Fibroblast of peridontal ligament (primary cell): Measurements from ENCODE around the gene MYO5A.
A peak's percentile ranks its signal among the peaks of the same experiment; 100 is the strongest.
"Not testable (repeated sequence)": the region's sequence is repeated elsewhere in the genome, so short reads cannot be mapped to it uniquely, and the experiment has no call there.

Source experiments
- DNase-seq: peaks from one replicate; pipeline ENCODE4 v3.0.0-alpha.2; 2010; ENCODE audit errors: extremely low read depth

MYO5A gene

GRCh38 chr15:52463638-52464037 is 65.0 kb downstream of the MYO5A start:
- DNase-seq: peak; percentile 31

DNA sequence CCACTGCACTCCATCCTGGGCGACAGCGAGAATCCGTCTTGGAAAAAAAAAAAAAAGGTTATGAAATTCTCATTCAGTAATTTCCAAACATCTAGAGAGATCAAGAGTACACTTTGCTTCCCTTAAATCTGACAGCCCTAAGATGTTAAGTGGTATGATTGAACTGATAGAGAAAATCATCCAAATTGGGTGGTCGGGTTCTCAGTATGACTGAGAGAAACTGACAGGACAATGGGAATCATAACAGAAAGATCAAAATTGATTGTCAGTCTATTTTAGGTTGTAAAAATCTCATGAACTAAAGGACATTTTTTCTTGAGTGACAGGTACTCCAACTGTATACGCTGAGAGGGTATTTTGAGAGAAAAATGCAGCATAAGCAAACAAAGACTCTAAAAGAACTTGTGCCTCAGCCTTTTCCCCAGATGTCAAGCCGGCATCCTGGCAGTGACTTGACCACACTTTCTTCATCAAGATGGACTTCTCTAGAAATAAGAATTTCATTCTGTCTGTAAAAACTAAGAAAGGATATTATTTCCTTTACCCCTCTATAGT is 65.8 kb downstream of the MYO5A start:
- DNase-seq: no peak

- not testable (repeated sequence) for DNase-seq
Observed at GRCh38 chr15:52459701-52460100, 69.0 kb downstream of the MYO5A start.

- DNase-seq: not testable (repeated sequence)
Observed at GRCh38 chr15:52459265-52459664, 69.4 kb downstream of the MYO5A start.

- no peak for DNase-seq
Observed at GRCh38 chr15:52448011-52448890, 80.4 kb downstream of the MYO5A start.

- DNase-seq: no peak
Observed at GRCh38 chr15:52445954-52446353, 82.7 kb downstream of the MYO5A start.

DNA sequence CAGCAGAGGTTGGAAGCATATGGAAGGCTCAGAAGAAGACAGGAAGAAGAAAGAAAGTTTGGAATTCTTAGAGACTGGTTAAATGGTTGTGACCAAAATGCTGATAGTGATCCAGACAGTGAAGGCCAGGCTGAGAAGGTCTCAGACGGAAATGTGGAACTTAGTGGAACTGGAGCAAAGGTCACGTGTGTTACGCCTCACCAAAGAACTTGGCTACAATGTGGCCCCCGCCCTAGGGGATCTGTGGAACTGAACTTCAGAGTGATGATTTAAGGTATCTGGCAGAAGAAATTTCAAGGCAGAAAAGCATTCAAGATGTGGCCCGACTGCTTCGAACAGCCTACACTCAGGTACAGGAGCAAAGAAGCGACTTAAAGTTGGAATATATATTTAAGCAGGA is 83.1 kb downstream of the MYO5A start:
- no peak for DNase-seq

DNA sequence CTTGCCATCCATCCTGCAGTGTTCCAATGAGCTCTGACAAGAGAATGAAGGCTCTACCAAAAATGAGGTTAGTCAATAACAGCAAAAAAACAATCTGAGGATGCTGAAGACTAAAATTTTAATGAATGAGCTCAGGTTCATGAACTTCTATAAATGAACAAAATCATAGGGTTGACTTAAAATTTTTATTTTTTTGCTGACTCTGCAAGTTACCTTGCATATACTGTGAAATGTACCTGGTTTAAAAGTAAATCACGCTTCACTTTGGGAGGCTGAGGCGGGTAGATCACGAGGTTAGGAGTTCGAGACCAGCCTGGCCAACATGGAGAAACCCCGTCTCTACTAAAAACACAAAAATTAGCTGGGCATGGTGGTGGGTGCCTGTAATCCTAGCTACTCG is 85.5 kb downstream of the MYO5A start:
- DNase-seq: not testable (repeated sequence)

DNA sequence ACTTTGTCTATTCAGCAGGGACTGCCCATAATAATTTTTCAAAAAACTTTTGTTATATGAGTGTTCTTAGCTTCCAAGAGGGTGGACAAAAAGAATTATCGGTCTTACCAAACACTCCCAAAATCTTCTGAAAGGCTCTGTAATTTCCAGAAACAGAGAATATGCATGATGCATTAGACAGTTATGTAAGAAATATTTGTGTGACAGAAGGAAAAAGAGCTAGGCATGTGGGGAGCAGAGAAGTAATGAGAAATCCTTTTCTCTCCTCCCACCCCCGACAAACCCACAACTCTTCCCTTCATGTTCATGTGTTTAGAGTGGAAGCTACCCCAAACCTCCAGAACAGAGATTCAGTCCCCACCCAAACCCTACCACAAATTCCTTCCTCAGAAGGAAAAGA is 86.8 kb downstream of the MYO5A start:
- DNase-seq: peak; percentile 54

GRCh38 chr15:52440946-52441345 is 87.7 kb downstream of the MYO5A start:
- DNase-seq: no peak

DNA sequence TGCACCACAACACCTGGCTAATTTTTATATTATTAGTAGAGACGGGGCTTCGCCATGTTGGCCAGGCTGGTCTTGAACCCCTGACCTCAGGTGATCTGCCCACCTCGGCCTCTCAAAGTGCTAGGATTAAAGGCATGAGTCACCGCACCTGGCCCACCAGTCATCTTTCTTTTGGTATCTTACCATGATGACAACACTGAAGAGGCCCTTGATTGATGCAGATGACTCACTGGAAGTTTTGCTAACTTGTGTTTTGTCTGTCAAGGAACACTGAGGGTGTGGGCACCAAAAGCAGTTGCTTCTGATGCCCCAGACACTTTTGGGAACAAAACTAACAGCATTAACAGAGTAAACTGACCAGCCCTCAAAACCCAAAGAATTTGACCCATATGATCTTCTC is 88.3 kb downstream of the MYO5A start:
- DNase-seq: no peak

- DNase-seq: no peak
Observed at GRCh38 chr15:52439470-52439869, 89.2 kb downstream of the MYO5A start.

DNA sequence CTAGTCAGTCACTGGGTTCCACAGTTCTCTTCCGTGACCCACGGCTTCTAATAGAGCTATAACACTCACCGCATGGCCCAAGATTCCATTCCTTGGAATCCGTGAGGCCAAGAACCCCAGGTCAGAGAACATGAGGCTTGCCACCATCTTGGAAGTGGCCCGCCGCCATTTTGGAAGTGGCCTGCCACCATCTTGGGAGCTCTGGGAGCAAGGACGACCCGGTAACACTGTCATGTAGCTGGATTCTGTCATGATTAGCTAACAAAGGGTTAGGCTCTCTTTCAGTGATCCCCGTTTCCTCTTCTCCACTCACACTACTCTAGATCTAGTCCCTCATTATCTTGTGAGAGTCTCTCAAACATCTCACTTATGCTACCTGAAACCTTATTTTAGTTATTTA is 89.6 kb downstream of the MYO5A start:
- not testable (repeated sequence) for DNase-seq

DNA sequence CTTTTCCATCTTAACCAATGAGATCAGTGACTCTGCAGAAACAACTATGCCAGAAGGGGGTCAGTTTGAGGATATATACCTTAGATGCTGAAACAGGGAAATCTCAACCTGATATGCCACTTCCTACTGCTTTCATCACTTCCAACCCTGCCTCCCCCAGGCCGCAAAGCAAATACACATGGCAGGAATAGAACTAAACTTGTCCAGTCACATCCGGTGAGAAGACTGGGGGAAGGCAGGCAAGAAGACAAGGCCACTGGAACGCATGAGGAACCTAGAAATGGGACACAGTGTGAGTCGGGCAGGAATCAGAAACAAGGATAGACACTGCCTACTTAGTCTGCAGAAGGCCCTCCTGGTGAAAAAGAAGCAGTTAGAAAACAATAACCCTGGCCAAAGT is 90.6 kb downstream of the MYO5A start:
- no peak for DNase-seq

DNA sequence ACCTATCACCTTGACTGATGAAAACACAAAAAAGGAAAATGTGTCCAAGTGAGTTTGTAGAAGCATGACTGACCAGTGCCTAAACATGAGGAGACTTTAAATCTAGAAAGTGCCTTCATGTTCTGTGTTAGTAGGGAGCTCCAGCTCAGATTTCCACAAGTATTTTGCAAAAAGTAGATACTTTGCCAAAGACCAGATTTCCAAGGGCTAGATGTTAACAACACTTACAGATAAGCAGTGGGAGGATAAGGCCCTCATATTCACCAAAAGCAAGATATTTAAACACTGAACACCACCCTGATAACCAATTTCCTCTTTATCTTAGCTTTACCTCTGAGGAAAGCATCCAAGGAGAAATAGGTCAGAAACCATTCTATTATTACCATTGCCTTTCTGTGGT is 91.0 kb downstream of the MYO5A start:
- DNase-seq: peak; percentile 12

- DNase-seq: no peak
Observed at GRCh38 chr15:52436981-52437380, 91.7 kb downstream of the MYO5A start.

- DNase-seq: no peak
Observed at GRCh38 chr15:52434885-52435284, 93.8 kb downstream of the MYO5A start.

GRCh38 chr15:52428297-52428696 is 100.4 kb downstream of the MYO5A start:
- peak; percentile 42 for DNase-seq

DNA sequence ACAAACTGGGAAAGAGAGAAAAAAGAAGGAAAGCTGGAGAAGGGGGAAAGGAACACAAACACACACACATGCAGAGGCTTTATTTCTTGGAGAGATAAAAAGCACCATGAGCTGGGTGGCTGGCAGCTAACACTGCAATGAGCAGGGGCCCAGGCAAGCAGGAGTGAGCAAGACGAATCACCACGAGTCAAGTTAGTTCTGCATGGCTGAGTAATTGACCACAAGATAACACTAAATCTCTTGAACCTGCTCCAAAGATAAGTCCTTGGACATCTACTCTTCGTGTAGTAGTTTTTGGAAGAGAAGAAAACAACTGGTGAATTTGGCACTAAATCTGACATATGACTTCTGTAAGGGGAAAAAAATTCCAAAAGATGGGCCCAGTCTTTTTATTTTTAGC is 100.9 kb downstream of the MYO5A start:
- peak; percentile 82 for DNase-seq

GRCh38 chr15:52424856-52425431 is 103.7 kb downstream of the MYO5A start:
- no peak for DNase-seq

GRCh38 chr15:52423852-52424251 is 104.8 kb downstream of the MYO5A start:
- peak; percentile 9 for DNase-seq

DNA sequence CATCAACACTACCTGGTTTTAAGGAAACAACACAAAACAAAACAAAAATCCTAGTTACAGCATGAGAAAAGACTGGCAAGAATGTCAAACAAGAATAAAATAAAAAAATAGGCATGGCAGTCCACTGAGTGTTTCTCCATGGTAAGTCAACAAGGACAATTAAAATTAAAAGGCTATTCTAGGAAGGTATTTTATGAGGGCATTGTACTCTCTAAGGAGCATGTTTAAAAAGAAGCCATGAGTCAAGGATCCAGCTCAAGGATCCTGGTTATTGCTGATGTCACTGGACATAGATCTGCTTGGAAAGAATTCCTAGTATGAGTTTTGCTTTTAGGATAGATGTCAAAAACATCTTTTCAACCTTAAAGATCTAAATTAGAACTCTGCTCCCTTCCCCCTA is 106.7 kb downstream of the MYO5A start:
- DNase-seq: peak; percentile 19

DNA sequence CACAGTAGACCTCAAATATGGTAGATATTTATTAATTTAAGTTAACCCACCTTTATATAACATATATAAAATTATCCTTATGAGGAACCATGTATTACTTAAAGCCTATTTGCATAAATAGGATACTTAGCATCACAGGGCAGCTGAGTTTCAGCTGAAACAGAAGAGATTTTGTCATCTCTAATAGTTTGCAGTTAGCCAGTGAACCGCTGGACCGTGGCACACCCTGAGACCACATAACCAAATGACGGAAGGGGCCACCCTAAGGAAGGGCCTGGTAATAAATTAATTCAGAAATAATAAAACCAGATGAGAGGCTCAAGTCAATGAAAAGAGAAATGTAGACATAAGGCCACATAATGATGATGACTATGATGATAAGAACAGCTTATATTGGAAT is 107.7 kb downstream of the MYO5A start:
- no peak for DNase-seq
